Panc1 (cell line): ENCODE measurements around the gene RPL23. TPM values are rescaled to one million over a fixed set of nuclear protein-coding genes. Genes with fewer than 3 reads are reported as not detected.

Source experiments
- ATAC-seq: fragments of 200-7000 bp; cut with Tn5 transposase; 2 replicates; pipeline ENCODE4 v1.9.1; 2020; ENCODE audit warnings: mild to moderate bottlenecking, moderate library complexity
- BruUV-seq: library from RNA; stranded (reverse); fragments of 400-500 nt; replicated peaks from 2 replicates; lab custom pipeline; 2021; lab: Mats Ljungman, UMichigan
- CTCF ChIA-PET: fragments of 300-600 bp; sonication (Branson Sonifier 250); formaldehyde crosslinking; loops from one replicate; lab custom pipeline; 2022; ENCODE audit warnings: antibody characterized with exemption; lab: Charles Lee
- POLR2A ChIA-PET: fragments of 300-600 bp; sonication (Branson Sonifier 250); formaldehyde crosslinking; loops from one replicate; lab custom pipeline; 2022; ENCODE audit warnings: antibody characterized with exemption; lab: Charles Lee
- DNase-seq: peaks from one replicate; pipeline ENCODE4 v3.0.0-alpha.2; 2010; ENCODE audit warnings: low read depth, low spot score
- H3K27ac ChIP-seq: 2 replicates; pipeline ENCODE4 v1.5.1; 2011; ENCODE audit warnings: mild to moderate bottlenecking, low read length, inconsistent platforms
- H3K27me3 ChIP-seq: fragments of 200-500 bp; sonication (Bioruptor generic); 2 replicates; pipeline ENCODE4 v1.6.0; 2014; ENCODE audit warnings: low read length, inconsistent platforms; ENCODE audit not compliant: control insufficient read depth, insufficient read depth
- H3K36me3 ChIP-seq: fragments of 200-500 bp; sonication (Bioruptor generic); 2 replicates; pipeline ENCODE4 v1.5.1; 2014; ENCODE audit warnings: inconsistent platforms, mild to moderate bottlenecking, low read length, moderate library complexity; ENCODE audit not compliant: control insufficient read depth, insufficient read depth
- H3K4me1 ChIP-seq: 2 replicates; pipeline ENCODE4 v1.5.1; 2011; ENCODE audit warnings: inconsistent platforms, mild to moderate bottlenecking, low read length, moderate library complexity; ENCODE audit not compliant: control insufficient read depth, insufficient read depth
- H3K4me3 ChIP-seq, 2 experiments: 2 replicates each; pipeline ENCODE4 v1.5.1; 2011 to 2012; ENCODE audit warnings: low read depth in 2 of 2, low read length in 2 of 2, mild to moderate bottlenecking in 2 of 2, inconsistent platforms in 1 of 2, moderate library complexity in 1 of 2
- H3K9me3 ChIP-seq: fragments of 200-500 bp; sonication (Bioruptor generic); 2 replicates; pipeline ENCODE4 v1.5.1; 2014; ENCODE audit warnings: low read depth, mild to moderate bottlenecking, inconsistent platforms, low read length, moderate library complexity; ENCODE audit not compliant: control insufficient read depth, insufficient read depth
- CTCF ChIP-seq: fragments of 450-650 bp; IDR thresholded peaks from 2 replicates; pipeline ENCODE4 v1.5.1; 2017; ENCODE audit warnings: mild to moderate bottlenecking
- POLR2AphosphoS5 ChIP-seq: IDR thresholded peaks from 2 replicates; pipeline ENCODE4 v1.6.1; 2012; ENCODE audit warnings: mild to moderate bottlenecking, low read depth, low read length, moderate library complexity
- REST ChIP-seq, 2 experiments: IDR thresholded peaks; 2 replicates each; pipeline ENCODE4 v1.6.1; 2011 to 2012; ENCODE audit warnings: low read depth in 2 of 2, control low read depth in 1 of 2, low read length in 1 of 2, mild to moderate bottlenecking in 1 of 2, moderate library complexity in 1 of 2; ENCODE audit not compliant: insufficient read depth in 1 of 2
- SIN3A ChIP-seq: IDR thresholded peaks from 2 replicates; pipeline ENCODE4 v1.6.1; 2012; ENCODE audit warnings: low read depth, mild to moderate bottlenecking, low read length, moderate library complexity, borderline replicate concordance; ENCODE audit not compliant: insufficient read depth
- TCF7L2 ChIP-seq: IDR thresholded peaks from 2 replicates; pipeline ENCODE4 v1.6.1; 2011; ENCODE audit warnings: mild to moderate bottlenecking, low read depth, low read length, inconsistent platforms
- in situ Hi-C: cut with HindIII; loops from 2 replicates; pipeline ENCODE4 v1.10.0; 2016; ENCODE audit warnings: low sequenced_read_pairs, low pct_unique_long_range_greater_than_20kb
- intact Hi-C: fragments of 100-400 bp; cut with micrococcal nuclease; formaldehyde crosslinking; loops from one replicate; pipeline ENCODE4 v1.10.0; 2022; ENCODE audit not compliant: unreplicated experiment
- total RNA-seq: library from RNA; stranded (reverse); gene quantifications from one replicate; pipeline ENCODE4 v1.2.1, GENCODE V29; 2021; ENCODE audit not compliant: unreplicated experiment

RPL23 gene
- total RNA-seq, 1 experiment from 2014 or later, result 649 TPM

GRCh38 chr17:38883592-38884526 lies 30.3 kb upstream of the RPL23 start:
- no peaks in the 10 kb centered on the region for H3K27me3 ChIP-seq
- no peak for ATAC-seq
- H3K9me3 ChIP-seq, result no peaks in the 10 kb centered on the region
- H3K27ac ChIP-seq, result no peak overlapping the region
- CTCF ChIA-PET, result interaction anchor here (0.6 to 0.7 kb wide), 2 partner anchors 40 to 49 kb away, joined by 5 read pairs; no protein-coding TSS in a partner anchor
- H3K4me1 ChIP-seq, result peaks cover 38% of the 10 kb centered on the region
- POLR2A ChIA-PET, result no interaction called here
- intact Hi-C loops, result no loop called here
- no peak overlapping the region for H3K4me3 ChIP-seq
- in situ Hi-C loops, result no loop called here
- BruUV-seq, result no TSS peak
- TF ChIP-seq CTCF, result no peak
- TF ChIP-seq SIN3A, result no peak
- no peak for TF ChIP-seq TCF7L2
- TF ChIP-seq REST (IDR thresholded peaks at IDR 0.05; ENCODE audit: insufficient read depth in 1 of 2, low read depth in 2 of 2, low read length in 1 of 2), result no peak
- TF ChIP-seq POLR2AphosphoS5, result no peak
- H3K36me3 ChIP-seq, result no peaks in the 10 kb centered on the region
- DNase-seq, result no peak

- no peak overlapping the region for H3K4me3 ChIP-seq
- H3K27ac ChIP-seq, result no peak overlapping the region
- H3K27me3 ChIP-seq, result no peaks in the 10 kb centered on the region
- intact Hi-C loops (no loop called here), in situ Hi-C loops (no loop called here)
- peaks cover 45% of the 10 kb centered on the region for H3K4me1 ChIP-seq
- no peak for TF ChIP-seq REST (IDR thresholded peaks at IDR 0.05; ENCODE audit: insufficient read depth in 1 of 2, low read depth in 2 of 2, low read length in 1 of 2)
- no peak for TF ChIP-seq TCF7L2
- TF ChIP-seq CTCF, result no peak
- TF ChIP-seq POLR2AphosphoS5, result no peak
- BruUV-seq, result no TSS peak
- ATAC-seq, result no peak
- POLR2A ChIA-PET, result no interaction called here
- CTCF ChIA-PET, result no interaction called here
- no peaks in the 10 kb centered on the region for H3K9me3 ChIP-seq
- H3K36me3 ChIP-seq, result no peaks in the 10 kb centered on the region; the same call in 1 of the 2 replicates
- no peak for DNase-seq
Observed at GRCh38 chr17:38882870-38883269, 29.3 kb upstream of the RPL23 start.
